HG02798 (cell line): Measurements from ENCODE around the gene DENND4B.

Experiments used
- ATAC-seq: cut with Tn5 transposase; IDR thresholded peaks from one replicate; pipeline ENCODE4 v1.9.1; 2021; ENCODE audit warnings: mild to moderate bottlenecking; ENCODE audit not compliant: unreplicated experiment, poor library complexity

Gene DENND4B

GRCh38 chr1:153968972-153969371 lies 22.5 kb upstream of the DENND4B start:
- ATAC-seq, result no peak

- ATAC-seq, result no peak
Measured at GRCh38 chr1:153968408-153968807, 21.9 kb upstream of the DENND4B start.

- ATAC-seq, result no peak
Measured at GRCh38 chr1:153968000-153968363, 21.5 kb upstream of the DENND4B start.

DNA sequence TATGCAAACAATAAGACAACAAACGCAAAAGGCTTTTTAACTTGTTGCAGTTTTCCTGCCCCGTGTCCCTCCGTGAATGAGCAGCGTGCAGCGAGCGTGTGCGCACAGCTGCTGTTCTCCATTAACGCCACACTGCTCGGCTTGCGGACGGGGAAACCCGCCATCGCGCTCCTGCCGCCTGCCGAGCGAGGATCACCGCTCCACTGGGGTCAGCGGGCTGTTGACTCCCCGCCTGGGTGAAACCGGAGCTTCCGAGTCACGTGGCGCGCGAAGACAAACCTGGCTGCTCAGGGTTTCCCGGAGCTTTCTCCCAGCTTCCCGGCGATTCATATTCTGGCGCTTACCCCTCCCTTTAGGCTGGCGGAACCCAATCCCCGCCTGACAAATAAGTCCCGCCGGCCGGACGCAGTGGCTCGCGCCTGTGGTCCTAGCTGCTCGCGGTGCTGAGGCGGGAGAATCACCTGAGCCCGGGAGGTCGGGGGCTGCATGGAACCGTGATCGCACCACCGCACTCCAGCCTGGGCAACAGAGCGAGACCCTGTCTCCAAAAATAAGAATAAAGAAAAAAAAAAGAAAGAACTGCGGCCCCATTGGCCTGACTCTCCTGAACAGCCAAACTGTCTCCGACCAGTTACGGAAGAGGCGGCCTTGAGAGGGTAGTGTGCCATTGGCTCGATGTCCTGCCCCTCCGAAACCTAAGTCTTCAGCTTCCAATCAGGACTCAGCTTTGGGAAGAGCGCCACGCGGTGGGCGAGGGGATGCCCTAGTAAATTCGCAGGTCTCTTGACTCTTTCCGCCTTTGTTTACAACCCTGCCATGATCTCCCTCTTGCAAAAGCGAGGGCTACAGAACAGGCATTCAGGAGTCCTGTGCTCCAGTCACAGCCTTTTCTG lies 20.8 kb upstream of the DENND4B start, which contains the start of gene CREB3L4:
Gene CREB3L4, plus strand, starts transcription at position 796 of the 893 bp plus-strand sequence. CDS start 624 bp downstream, outside the sequence.
- peak; percentile 76 for ATAC-seq

GRCh38 chr1:153963850-153964331 lies 17.4 kb upstream of the DENND4B start:
- no peak for ATAC-seq

DNA sequence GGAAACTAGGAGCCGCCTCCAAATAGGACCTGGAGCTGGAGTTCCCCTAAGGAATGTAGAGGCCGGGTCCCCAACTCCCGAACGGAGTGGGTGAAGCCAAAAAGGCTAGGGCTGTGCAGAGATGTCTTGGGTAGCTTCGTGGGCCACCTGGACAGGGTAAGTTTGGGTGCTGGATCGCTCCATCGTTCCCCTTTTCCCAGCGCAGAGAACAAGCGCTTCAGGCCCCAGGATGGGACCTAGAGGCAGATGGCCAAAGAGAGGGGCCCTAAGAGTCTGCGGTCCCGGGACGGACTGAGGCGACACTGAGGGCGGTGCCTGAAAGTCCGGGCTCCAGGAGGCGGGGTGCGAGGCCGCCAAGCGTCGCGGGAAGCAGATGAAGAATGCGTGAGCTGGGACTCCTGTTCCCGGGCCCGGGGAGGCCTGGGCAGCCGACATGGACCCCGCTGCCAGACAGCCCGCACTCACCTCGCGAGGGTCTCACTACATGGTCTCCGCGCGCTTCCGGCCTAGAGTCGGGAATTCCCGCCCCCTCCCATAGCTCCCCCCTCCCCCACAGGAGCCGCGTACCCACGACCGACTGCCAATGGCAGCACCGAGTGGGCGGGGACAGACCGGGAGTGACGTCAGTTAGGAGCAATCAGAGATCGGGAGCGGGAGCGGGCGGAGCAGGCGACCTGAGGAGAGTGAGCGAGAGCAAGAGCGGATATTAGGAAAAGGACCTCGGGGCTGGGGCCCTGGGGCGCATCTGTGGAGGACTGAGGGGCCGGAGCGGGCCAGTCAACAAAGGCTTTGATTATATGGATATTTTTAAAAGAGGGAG lies 16.7 kb upstream of the DENND4B start, which contains the start of gene SLC39A1:
Gene SLC39A1, minus strand, starts transcription at position 508 of the 820 bp plus-strand sequence. CDS start 822 bp downstream, outside the sequence.
- ATAC-seq, result peak; percentile 61

DNA sequence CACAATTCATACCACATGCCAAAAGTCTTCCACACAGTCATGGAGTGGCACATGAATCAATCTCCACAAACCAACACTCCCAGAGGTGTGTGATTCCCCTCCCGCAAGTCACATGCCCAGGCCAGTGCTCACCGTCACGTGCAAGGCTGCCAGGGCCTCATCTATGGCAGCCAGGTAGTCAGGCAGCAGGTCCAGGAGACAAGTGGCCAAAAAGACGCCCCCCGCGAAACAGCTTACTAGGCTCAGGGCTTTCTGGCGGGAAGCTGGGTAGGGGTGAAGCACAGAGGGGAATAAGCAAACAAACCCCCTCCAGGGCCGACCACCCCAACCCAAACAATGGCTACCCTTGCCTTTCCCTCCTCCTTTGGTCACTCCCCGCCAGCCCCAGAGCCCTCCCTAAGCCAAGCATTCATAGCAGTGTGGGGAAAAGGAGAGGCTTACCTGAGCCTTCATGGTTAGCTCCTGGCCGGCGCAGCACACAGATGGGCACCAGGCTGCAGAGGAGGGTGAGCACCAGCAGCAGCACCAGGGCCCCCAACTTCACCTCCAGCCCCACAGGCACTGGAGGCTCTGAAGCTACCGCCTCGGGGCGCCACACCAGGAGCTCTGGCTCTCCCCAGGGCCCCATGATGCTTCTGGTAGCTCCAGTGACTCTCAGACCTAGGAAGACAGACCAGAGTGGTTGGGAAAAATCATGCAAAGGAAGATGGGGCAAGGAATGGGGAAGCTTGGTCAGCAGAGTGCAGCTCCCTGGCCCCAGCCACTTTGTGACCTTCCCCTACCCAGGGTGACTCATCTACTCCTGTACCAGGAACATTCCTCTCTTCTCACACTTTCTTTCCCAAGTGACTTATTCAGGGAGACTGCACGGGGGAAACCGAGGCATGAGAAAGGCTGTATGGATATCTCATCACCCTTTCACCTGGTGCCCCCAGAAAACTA lies 15.8 kb upstream of the DENND4B start:
- ATAC-seq, result no peak

- no peak for ATAC-seq
Measured at GRCh38 chr1:153961421-153961820, 14.9 kb upstream of the DENND4B start.

- no peak for ATAC-seq
Measured at GRCh38 chr1:153960206-153960605, 13.7 kb upstream of the DENND4B start.

DNA sequence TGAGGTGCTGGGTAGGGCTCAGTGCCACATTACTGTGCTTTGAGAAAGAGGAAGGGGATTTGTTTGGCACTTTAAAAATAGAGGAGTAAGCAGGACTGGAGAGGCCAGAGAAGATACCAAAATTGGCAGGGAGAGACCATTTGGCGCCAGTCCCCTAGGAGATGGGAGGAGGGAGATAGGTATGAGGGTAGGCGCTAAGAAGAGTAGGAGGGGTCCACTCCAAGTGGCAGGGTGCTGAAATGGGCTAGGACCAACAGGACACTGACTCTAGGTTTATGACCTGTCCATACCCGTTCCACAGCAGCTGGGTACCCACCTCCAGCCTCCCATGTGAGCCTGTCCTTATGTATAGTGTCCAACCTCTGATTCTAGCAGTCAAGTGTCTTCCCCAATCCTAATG lies 12.9 kb upstream of the DENND4B start:
- no peak for ATAC-seq

DNA sequence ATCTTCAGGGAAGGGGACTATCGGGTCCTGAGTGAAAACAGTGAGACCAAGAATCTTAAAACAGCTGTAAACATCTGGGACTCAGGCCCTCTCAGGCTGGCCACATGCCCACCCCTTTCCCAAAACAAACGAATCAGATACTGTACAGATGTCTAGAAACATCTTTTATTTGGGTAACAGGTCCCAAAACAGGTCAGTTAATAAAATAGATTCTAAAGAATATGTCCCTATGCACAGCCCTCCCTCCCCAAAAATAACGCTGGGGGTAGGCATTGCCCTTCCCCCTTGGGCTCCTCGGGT lies 12.4 kb upstream of the DENND4B start:
- ATAC-seq, result no peak

DNA sequence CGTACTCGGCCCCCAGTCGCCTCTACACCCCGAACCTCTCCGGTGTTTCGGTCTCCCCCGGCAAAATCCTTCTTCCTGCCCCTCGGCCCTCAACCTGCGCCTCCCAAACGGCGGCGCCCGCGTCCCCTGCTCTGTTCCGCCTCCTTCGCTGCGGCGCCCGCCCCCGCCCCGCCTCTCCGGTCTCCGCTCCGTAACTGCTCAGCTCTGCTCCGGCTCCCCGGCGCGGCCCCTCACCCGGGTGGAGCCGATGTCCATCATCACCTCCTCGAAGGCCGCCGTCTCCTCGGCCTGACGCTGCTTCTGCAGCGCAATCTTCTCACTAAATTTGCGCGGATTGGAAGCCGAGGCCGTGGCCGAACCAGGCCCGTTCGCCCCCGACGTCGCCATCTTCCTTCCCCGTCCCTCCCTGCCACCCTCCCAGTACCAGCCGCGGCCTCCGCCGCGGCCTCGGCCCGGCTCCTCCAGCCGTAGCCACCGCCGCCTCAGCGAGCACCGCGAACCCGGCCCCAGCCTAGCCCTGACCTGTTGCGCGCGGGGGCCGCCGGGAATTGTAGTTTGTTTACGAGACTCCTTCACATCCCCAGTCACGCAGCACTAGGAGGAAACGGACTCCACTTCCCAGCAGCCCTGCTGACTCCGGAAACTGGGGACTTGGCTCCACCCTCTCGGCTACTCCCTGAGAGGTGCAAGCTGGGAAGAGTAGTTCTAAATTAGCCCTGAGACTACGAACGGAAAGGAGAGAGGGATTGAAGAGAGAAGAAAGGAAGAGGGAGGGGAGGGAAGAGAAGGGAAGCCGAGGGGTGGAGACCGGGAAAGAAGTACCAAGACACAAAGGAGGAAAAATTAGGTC lies 11.8 kb upstream of the DENND4B start, which contains the start of gene CRTC2:
Gene CRTC2, minus strand, starts transcription at position 502 of the 850 bp plus-strand sequence. Its CDS starts 115 bp downstream, at position 387.
- peak; percentile 85 for ATAC-seq

DNA sequence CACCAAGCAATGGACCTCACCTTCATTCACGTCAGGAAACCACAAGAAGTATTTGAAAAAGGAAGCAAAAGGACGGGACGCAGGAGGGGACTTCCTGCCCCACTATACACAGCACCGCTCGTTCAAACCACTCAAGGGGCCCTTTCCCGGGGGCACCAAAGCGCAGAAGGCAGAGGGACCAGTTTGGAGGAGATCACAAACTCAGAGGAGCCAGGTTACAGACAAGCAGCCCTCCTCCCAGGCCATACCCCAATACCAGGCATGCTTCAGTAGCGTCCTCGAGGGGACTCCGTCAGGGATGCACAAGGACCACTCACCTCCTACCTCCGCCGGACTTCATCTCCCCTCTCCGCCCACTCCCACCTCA lies 11.2 kb upstream of the DENND4B start:
- ATAC-seq, result peak; percentile 8

- ATAC-seq, result no peak
Measured at GRCh38 chr1:153956997-153957715, 10.6 kb upstream of the DENND4B start.

DNA sequence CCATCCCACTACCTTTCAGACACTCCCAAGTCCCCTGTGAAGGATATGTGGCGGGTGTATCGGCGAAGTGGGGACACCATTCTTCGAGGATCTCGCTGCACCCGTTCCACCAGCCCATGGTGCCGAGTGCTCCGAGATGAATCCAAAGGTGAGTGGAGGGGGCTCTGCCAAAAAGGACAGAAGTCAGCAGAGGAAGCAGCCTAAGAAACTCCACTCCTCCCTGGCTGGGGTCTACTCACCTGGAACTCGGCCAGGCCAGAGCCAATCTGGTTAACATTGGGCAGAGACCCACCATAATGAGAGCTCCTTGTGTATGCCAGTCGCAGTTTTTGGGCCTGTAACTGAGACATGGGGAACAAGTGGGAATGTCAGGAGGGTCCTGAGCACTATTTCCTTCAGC lies 8.3 kb upstream of the DENND4B start:
- no peak for ATAC-seq

DNA sequence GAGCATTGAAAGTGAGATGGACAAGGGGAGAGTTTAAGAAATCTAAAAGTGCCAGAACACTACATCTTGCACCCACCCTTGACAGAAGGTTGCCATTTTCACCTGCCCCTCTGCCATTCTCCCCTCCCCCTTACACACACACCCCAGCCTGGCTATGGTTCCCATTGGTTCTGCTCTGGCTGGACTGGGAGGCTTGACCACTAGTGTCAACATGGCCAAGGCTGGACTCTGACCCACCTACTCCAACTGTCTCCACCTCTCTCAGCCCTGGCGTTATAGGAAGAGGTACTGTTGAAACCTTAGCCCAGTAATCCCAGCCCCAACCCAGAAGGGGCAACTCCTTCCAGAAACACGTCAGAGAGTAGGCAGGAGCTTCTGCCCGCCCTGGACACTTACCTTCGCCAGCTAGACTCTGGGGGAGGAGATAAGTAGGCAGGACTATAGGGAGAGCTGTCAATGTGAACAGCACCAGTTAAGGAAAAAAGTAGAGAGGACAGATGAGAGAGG lies 7.4 kb upstream of the DENND4B start:
- no peak for ATAC-seq

- no peak for ATAC-seq
Measured at GRCh38 chr1:153951801-153952200, 5.3 kb upstream of the DENND4B start.

DNA sequence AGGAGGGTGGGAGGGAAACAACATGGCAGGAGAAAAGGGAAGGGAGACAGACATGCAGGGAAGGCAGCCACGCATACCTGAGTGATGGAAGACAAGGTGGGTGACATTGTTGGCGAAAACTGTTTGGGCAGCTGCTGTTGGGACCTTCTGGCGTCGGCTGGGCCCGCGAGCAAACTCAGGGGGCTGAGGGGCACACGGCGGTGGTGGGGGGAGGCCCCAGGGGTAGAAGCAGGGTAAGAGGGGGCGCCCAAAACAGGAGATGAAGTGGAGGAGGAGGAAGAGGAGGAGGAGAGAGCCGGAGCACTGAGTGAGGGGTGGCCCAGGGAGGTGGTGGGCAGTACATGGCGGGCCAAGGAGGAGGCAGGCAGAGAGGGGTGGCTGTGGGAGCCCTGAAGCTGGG lies 4.7 kb upstream of the DENND4B start:
- ATAC-seq, result no peak
